Superior temporal gyrus (tissue), 1 donor: Measurements from ENCODE around the gene ALDH1L1.
"Not testable (repeated sequence)": the region's sequence is repeated elsewhere in the genome, so short reads cannot be mapped to it uniquely, and the experiment has no call there.

Experiments
- DNase-seq: peaks from one replicate; pipeline ENCODE4 v3.0.0-alpha.2; 2016; ENCODE audit errors: extremely low spot score

ALDH1L1 gene

DNA sequence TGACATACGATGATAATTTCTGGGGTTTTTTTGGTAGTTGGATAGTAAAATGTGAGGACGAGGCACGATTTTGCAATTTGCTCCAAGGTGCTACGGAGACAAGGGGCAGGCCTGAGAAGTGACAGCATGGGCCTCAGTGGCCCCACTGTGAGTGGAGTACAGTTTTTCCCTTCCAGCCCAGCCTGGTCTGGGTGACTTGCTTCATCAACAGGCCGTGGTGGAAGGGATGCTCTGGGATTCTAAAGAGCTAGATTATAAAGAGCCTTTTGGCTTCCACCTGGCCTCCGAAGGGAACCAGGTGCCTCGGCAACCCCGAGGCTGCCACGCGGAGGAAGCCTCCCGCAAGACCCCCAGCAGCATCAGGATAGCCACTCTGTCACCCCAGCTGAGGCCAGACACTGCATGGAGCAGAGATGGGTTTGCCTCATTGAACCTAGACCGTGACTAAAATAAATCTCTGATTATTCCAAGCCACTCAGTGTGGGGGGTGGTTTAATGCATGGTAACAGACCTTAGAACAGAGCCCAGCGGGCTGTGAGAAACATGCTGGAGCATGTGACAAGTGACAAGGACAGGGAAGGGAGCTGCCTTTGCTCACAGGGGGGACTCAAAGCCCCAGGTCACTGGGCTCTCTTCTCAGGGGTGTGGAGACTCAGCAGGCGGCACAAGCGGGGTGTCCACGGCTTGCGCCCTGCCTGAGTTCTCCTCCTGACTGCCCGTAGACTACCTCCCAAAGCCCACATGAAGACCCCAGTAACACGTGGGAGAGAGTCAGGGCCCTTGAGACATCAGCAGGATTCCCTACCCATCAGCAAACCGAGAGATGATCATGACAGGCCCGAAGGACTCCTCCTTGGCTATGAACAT, 73.8 kb downstream of the ALDH1L1 start:
- DNase-seq = no peak

DNA sequence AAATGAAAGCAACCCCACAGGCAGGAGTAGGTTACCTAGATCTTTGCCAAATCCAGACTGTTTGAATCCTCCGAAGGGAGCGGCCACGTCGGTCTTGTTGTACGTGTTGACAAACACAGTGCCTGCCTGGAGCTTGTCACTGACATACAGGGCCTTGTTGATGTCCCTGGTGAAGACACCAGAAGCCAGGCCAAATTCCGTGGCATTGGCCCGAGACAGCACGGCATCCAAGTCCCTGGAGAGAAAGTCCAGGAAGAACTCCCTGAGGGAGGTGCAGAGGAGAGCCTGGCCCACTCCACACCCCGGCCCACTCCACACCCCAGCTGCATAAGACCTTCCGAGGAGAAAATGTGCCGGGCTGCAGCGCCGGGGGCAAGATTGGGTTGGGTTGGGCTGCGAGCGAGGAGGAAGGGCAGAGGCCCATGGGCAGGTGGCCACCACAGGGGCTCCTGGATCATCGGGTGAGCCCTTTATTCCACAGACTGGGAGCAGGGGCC, 74.6 kb downstream of the ALDH1L1 start:
- DNase-seq = no peak

DNA sequence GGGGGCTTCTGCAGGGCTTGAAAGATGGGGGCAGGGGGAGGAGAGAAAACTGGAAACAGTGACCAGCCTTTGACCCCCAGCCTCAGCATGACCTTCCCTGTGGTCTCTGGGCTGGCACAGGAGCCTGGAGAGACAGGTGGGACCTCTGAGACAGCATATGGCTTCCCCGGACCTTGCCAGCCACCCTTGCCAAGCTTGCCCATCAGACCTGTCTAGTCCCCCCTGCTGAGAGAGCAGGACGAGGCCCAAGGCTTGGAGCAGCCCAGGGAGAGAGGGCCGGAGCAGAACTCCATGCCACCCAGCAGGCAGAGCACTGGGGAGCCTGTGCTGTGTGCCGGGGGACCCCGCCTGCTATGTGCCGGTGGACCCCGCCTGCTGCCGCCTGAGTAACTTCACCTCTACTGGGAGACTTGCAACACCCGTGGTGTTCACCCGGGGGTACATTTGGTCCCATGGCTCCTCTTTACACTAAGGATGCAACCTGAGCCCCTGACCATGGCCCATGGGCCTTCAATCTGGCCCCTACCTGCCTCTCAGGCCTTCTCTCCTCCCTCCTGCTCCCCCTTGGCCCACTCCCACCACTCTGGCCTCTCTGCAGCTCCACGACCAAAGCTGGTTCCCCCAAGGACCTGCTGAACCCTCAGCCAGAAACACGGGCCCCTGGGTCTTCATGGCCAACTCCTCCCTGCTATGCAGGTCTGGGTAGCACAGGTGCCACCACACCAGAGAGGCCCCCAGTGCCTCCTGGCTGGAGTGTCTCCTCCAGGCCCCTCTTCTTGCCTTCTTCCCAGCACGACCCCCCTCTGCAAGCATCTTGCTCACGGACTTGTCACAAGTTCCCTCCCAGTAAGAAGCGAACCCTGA, 75.4 kb downstream of the ALDH1L1 start:
- DNase-seq = no peak

DNA sequence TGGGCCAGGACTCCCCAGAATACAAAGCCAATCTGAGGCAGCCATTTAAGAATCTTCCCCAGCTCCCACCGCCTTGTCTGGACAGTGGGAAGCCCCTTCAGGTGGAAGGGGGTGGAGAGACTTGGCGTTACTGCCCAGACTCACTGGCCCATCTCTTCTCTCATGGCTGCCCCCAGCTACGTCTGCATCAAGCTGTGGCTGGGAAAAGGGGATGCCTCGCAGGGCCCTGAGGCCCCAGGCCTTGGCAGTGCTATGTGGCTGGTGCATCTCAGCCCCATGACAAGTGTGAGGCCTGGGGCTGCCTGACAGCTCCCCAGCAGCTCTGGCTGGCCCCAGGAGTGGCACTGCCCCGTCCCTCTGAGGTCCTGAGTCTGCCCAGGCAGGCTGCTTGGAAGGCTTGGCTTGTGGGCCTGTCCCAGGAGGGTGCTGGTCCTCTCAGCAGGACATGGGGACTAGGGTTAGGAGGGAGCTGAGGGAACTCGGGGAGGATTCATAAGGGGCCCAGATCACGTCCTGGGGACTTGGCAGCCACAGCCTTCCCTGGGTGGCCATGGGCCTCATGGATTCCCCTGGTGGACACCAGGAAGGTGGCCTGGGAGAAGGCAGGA, 76.3 kb downstream of the ALDH1L1 start:
- no peak for DNase-seq

DNA sequence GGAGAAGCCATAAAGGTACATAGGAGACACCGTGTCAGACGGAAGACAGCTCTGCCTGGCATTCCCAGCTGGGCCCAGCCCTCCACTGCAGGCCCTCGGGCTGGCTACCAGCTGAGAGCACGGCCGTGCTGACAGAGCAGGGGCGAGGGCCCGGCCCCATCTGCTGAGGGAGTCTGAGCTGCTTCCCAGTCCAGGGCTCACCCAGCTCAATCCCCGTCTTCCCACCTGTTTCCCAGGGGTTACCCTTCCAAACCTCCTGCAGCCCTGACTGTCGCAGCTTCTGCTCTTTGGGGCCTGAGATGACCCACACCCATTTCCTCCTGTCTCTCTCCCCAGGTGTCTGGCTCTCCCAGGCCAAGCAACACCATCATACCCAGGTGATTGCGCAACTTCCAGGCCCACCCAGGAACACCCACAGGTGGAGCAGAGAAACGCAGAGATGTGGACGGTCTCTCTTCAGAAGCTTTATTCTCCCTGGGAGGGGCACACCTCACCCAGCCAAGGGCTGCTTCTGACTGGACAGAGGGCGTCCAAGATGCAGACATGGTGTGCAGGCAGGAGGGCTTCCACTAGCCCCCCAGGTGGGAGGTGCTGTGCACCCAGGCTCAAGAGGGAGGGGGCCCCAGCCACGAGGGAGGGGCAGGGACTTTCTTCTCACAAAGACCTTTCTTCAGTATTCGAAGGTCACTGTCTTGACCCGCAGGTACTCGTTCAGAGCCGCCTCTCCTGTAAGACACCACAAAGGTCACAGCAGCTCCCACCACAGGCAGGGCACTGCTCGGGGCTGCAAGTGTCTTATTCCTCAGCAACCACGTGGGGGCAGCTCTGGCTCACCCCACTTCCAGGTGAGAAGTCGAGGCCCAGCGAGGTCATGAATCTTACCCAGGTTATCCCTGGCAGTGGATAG, 77.0 kb downstream of the ALDH1L1 start:
- no peak for DNase-seq

DNA sequence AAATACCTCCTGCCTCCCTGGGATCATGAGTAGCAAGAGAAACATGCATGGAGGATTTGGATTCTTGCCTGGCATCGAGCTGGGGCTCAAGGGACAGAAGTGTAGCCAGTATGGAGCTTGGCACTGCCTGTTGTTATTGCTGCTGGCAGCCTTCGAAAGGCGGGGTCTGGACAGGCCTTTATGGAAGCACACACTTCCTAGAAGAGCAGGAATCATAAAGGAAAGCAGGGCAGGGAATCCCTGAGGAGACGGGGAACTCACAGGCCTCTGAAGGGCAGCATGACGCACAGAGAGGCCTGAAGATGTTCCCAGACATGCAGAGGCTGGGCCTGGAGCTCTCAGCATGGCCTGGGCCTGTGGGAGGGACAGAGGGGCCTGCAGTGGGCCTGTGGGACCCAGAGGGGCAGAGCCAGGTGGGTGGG, 77.8 kb downstream of the ALDH1L1 start:
- no peak for DNase-seq

DNA sequence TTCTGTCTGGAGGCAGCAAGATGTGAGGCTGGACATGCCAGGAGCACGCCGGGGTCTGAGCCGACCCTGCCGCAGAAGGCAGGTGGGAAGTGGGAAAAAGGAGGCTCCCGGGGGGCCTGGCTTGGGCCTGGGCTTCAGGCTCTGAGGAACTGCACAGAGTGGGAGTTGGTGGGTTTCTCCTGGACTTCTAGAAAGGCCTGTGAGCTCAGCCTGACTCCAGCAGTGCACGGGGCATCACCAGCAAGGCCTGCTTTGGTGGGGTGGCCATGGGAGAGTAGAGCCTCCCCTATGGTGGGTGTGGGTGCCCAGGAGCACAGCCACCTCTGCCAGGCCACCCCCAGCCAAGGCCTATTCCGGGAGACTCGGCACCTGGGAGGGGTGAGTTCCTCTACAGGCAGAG, 78.4 kb downstream of the ALDH1L1 start:
- DNase-seq = no peak

DNA sequence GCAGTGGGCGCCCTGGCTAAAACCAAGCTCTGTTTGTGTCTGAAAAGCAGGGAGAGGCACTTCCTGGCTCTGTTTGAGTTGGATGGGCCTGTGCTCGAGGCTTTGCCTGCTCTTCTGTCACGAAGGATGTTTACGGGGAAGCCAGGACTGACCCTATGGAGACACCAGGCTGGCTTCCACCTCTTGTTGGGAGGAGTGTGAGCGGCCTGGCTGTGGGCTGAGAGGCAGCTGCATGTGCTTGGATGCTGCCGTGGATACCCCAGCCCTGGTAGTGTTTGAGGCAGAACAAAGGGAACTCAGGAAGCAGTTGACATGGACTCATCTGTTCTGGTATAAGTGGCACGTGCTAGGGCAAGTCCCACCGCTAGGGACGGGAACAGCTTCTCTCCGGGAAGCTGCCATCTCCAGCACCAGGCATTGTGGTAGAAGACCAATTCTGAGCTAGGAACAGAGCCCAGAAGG, 78.8 kb downstream of the ALDH1L1 start:
- no peak for DNase-seq

DNA sequence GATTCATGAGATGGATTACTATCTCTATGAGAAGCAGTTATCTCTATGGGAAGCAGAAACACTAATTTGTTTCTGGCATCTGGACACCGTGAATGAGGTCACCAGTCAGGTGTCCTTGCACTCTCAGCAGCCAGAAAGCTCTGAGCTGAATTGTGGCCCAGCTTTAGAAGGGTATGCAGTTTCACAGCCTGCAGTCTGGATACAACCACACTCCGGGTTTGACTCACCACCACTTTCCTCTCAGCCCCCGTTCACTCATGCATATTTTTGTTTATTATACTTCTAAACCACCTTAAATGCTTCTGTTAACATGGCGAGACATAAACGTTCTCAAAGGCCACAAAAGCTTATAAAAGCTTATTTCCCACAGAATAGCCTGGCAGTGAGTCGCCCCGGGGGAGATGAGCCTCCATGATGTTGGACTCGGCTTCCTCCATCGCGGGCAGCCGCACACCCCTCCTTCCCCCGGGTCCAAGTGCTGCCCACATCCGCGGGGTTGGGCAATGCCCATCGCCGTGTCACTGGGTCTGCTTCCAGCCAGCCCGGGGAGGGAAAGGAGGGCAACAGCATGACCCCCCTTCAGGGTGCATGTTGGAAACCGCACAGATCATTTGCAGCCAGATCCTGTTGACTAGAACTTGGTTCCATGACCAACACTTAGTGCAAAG, 79.6 kb downstream of the ALDH1L1 start:
- no peak for DNase-seq

DNA sequence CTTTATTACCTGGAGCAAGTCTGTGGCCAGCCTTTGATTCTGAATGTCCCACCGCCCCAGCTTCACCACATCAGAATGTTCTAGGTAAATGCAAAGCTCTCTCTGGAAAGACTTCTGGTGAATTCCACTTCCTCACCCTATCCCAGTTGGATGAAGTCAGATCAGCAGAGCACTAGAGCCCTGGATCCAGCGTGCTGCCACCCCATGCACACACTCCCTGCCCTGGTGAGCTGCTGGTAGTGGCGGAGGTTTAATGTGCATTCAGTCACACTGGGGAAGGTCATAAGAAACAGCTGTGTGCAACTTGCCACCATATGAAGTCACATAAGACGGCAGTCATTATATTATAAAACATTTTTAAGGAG, 80.1 kb downstream of the ALDH1L1 start:
- DNase-seq = no peak

DNA sequence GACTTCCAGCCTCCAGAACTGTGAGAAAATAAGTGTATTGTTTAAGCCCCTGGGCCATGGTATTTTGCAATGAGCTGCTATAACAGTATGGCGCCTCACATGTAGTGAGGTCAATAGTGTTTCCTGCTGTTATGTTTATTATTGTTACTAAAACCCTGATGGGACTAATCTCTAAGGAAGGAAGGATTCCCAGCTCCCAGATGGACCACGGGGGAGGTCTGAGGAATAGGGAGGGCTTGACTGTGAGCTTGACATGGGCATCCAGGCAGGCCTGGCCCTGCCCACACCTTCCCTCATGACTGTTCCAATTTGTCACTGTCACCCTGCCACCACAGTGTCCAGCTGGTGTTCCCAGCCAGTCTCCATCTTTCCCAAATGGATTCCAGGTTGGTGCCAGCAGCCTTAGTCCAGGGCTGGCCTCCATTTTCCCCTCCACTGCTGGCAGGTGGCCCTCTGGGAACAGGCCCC, 82.0 kb downstream of the ALDH1L1 start:
- no peak for DNase-seq

DNA sequence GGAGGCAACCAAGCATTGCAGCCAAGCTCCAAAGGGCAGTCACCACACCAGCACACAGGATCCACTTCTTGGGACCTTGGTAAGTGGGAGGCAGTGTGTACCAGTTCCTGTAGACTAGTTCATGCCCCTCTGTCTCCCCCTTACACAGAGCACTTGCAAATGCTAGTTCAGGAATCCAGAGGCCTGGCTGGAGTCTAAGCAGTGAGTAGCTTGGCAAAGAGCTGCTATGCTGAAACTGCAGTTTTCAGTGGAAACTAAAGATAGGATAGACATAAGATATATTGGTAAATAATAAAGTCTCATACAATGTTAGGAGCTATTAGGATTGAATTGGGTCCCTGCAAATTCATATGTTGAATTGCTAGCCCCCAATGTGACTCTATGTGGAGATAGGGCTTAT, 82.6 kb downstream of the ALDH1L1 start:
- DNase-seq = no peak

DNA sequence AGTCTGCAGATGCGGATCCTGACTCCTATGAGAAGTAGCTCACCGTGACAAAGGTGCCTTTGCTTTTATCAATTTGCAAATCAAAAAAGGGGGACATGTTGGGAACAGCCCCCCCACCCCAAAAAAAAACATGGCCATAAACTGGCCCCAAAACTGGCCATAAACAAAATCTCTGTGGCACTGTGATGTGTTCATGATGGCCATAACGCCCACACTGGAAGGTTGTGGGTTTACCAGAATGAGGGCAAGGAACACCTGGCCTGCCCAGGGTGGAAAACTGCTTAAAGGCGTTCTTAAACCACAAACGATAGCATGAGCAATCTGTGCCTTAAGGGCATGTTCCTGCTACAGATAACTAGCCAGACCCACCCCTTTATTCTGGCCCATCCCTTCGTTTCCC, 84.1 kb downstream of the ALDH1L1 start:
- not testable (repeated sequence) for DNase-seq

DNA sequence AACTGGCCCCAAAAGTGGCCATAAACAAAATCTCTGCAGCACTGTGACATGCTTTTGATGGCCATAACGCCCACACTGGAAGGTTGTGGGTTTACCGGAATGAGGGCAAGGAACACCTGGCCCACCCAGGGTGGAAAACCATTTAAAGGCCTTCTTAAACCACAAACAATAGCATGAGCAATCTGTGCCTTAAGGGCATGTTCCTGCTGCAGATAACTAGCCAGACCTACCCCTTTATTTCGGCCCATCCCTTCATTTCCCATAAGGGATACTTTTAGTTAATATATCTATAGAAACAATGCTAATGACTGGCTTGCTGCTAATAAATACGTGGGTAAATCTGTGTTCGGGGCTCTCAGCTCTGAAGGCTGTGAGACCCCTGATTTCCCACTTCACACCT, 88.3 kb downstream of the ALDH1L1 start:
- not testable (repeated sequence) for DNase-seq

DNA sequence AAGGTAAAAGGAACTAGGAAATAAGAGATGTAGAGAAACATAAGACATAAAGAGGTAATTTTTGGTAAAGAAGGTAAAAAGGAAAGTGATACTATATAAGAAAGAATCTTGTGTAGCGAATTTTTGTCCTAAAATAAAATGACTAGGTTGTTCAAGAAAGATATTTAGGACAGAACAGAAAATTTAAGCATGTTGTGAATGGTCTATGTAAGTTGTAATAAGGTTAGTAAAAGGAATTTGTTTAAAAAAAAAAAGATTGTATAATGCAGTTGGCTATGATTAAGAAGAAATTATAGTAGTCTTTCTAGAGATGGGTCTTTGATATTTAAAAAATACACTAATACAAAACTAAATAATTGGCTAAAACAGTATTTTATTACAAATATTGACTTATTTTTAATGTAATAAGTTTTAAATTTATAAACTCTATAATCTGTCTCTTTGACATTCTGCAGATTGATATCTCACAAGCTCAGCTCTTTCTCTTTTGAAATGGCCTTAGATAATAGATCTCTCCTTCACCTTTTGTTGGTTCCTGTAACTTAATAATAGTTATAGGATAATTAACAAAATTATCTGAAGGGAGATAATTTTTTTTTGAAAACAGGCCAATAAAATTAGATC, 92.7 kb downstream of the ALDH1L1 start:
- no peak for DNase-seq

DNA sequence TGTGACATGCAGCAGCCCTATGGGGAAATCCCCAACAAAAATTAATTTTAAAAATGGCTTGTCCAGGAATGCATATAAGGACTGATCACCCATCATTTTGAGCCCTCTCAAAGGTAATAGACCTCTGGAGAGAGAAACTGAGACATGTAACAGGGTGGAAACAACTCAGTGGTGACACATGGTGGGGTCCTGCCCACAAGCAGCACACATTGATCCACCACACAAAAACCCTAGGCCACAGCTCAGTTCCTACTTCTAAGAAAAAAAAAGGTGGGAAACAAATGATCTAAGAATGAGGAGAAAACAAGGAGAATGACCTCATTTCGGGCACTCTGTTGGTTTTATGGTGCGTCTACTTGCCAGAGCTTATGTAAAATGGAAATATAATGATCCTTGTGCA, 94.5 kb downstream of the ALDH1L1 start:
- DNase-seq = no peak

DNA sequence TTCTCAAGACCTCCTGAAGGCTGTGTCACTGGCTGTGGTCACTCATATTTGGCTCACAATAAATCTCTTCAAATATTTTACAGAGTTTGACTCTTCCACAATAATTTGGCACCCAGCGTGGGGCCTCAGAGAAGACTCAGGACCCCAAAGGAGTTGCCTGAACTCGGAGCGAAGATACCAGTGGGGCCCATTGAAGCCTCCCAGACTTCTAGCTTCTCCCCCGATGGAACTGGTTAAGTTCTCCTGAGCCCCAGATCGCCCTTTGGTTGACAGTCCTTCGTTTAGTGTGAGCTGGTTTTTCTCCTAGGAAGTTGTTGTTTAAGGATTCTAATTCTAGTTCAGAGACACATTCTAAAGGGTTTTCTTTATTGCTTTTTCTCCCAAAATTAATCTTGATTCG, 95.1 kb downstream of the ALDH1L1 start:
- DNase-seq = no peak

DNA sequence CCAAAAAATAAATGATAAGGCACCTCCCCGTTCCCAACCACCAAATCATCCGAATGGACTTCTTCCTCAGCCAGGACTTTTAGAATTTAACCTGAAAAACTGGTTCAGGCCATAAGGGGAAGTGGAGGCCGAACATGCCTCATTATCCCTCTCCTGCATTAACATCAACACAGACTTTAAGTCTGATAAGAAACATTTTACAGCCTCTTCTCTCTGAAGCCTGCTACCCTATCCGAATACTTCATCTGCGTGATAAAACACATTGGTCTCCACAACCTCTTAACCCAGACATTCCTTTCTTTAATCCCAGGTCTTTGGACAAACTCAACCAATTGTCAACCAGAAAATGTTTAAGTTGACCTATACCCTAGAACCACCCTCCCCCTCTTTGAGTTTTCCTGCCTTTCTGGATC, 95.6 kb downstream of the ALDH1L1 start:
- DNase-seq = peak; percentile 20

DNA sequence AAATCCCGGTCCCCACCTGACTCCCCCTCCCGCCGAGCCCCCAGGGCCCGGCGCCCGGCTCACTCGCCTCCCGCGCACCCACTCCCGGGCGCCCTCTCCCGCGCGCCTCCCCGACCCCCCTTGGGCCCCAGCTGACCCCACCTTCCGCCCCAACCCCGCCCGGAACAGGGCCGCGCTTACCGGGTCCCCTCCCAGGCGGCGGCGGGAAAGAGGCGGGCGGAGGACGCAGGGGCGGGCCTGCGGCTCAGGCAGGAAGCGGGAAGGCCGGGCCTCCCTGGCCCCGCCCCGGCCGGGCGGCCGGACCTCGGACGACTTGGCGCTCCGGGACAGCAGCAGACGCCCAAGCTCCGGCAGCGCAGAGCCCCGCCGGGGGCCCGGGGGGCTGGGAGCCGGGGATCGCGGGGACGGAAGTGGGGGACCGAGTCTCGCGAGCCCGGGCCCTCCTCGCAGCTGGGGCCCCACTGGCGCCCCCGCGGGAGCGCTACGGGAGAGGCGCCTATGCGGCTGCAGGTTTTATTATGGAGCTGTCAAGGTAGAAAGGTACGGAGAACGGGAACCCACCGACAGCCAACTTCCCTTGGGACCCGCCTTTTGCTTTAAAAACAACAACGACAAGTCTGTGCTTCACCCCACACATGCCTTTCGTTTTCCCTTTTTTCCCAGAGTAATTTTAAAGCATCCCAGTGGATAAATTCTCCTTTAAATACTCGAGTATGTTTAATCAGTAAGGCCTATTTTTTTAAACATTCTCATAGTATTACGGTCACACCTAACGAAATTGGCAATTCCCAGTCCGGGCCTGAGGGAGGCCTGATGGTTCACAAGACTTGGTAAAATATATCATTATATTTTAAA, 96.2 kb downstream of the ALDH1L1 start, which contains the start of gene SLC41A3:
TSS of gene SLC41A3 (minus strand) at position 212 of the 855 bp plus-strand sequence. CDS start 15,905 bp downstream, outside the sequence.
- DNase-seq = peak; percentile 72
